KOPT-K1 (cell line): ENCODE results near the gene CENPT.
"Not testable (repeated sequence)": the region's sequence is repeated elsewhere in the genome, so short reads cannot be mapped to it uniquely, and the experiment has no call there.

ENCODE experiments used
- H3K27ac ChIP-seq: fragments of 200-600 bp; sonication (generic); 2 replicates; pipeline ENCODE4 v1.5.1; 2016; ENCODE audit warnings: antibody characterized with exemption, mild to moderate bottlenecking, low read depth, low read length; ENCODE audit not compliant: poor library complexity, severe bottlenecking
- H3K36me3 ChIP-seq: fragments of 200-600 bp; sonication (generic); 2 replicates; pipeline ENCODE4 v1.5.1; 2017; ENCODE audit warnings: antibody characterized with exemption, mild to moderate bottlenecking, low read length, moderate library complexity; ENCODE audit not compliant: insufficient read depth
- H3K9me3 ChIP-seq: fragments of 200-600 bp; sonication (generic); 2 replicates; pipeline ENCODE4 v1.5.1; 2017; ENCODE audit warnings: antibody characterized with exemption, low read length, mild to moderate bottlenecking; ENCODE audit not compliant: insufficient read depth, poor library complexity, severe bottlenecking

Gene CENPT

DNA sequence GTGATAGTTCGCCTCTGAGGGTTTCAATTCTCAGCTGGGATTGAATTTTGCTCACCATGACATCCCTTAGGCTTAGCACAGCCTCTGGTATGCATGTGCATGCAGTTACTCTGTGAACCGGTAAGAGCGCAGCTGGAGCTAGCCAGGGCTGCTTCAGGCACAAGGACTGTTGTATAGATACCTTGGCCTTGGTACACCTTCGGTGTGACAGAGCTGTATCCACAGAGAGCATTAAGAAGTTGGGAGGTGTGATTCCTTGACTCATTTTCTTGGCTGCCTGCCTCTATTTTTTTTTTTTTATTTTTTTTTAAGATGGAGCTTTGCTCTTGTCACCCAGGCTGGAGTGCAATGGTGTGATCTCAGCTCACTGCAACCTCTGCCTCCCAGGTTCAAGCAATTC, 3.0 kb downstream of the CENPT start:
- Histone ChIP-seq H3K9me3 (no peaks in the 10 kb centered on the region), H3K27ac (no peak overlapping the region), H3K36me3 (peaks cover 18% of the 10 kb centered on the region)

DNA sequence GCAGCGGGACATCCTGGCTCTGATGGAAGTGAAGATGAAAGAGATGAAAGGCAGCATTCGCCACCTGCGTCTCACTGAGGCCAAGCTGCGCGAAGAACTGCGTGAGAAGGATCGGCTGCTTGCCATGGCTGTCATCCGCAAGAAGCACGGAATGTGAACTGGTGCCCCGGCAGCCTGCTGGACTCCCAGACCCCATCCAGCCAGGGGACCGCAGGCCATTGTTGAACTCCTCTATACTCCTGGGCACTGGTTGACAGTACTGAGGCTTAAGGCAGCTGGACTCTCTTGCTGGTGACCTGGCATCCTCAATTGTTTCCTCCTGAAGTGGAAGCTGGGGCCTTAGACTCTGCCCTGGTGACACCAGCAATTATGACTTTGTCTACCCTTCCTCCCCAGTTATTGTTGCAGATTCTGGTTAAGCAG, 4.1 kb downstream of the CENPT start:
- peak overlapping the region; percentile 98 for H3K27ac ChIP-seq
- no peaks in the 10 kb centered on the region for H3K9me3 ChIP-seq
- peaks cover 11% of the 10 kb centered on the region for H3K36me3 ChIP-seq

DNA sequence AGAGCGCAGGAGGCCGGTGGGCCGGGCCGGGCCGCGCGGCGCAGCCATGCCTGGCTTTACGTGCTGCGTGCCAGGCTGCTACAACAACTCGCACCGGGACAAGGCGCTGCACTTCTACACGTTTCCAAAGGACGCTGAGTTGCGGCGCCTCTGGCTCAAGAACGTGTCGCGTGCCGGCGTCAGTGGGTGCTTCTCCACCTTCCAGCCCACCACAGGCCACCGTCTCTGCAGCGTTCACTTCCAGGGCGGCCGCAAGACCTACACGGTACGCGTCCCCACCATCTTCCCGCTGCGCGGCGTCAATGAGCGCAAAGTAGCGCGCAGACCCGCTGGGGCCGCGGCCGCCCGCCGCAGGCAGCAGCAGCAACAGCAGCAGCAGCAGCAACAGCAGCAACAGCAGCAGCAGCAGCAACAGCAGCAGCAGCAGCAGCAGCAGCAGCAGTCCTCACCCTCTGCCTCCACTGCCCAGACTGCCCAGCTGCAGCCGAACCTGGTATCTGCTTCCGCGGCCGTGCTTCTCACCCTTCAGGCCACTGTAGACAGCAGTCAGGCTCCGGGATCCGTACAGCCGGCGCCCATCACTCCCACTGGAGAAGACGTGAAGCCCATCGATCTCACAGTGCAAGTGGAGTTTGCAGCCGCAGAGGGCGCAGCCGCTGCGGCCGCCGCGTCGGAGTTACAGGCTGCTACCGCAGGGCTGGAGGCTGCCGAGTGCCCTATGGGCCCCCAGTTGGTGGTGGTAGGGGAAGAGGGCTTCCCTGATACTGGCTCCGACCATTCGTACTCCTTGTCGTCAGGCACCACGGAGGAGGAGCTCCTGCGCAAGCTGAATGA, 4.8 kb downstream of the CENPT start:
- Histone ChIP-seq H3K36me3 (peaks cover 11% of the 10 kb centered on the region), H3K27ac (peak overlapping the region; percentile 98), H3K9me3 (no peaks in the 10 kb centered on the region)

DNA sequence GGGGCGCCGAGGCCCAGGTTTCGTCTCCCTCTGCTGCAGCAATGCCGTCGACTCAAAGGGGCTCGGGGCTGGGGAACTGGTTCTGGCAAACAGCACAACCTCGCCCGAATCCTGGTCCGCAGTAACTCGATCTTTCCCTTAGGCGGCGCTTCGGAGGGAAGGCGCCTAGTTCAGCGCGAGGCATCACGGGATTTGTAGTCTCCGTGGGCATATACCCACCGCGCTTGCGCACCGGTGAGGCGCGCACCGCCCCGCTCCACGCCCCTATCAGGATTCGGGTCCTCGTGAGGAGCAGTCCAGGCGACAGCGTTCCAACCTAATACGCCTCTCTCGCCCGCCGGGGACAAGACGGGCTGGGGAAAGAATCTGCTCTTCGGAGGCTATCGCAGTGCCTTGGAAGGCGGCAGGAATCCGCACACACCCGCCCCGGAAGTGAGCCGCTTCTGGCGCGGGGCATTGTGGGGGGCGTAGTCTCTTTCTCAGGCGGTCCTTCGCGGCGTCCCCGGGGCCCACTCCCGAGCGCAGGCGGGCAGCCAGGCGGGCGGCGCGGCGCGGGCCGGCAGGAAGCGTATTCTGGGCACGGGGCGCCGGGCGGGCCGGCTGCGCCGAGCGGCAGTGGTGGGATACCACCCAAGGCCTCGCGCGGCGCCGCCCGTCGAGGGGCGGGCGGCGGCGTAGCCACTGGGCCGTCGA, 5.5 kb downstream of the CENPT start, which contains the start of gene THAP11:
Gene THAP11 (plus strand): TSS at position 505 of the 693 bp plus-strand sequence. CDS start 235 bp downstream, outside the sequence.
- Histone ChIP-seq H3K9me3 (no peaks in the 10 kb centered on the region), H3K27ac (peak within 1 kb of the TSS; percentile 98), H3K36me3 (peaks cover 11% of the 10 kb centered on the region)

DNA sequence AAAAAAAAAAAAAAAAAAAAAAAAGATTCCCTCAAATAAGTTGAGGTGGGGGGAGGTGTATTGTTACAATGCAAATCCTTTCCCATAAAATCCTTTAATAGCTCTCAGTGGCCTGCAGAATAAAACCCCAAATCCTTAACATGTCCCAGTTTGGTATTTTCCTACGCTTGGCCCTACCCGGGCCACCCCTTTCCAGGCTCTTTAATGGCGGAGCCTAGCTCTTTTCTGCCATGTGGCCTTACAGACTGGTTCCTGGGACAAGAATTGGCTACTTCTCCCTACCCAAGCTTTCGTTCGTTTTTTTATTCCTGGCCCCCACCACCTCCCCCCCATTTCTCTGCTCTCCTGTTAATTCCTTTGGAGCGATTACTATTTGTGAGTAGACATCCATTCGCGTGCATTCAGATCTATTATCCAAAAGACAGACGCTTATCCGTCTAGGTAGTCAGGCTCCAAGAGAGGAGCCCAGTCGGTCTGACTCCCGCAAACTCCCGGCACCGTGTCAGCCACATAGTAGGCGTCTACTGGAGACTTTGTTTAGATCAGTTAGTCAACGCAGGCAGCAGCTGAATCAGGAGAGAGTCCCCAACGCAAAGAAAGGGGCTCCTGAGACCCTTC, 6.2 kb downstream of the CENPT start:
- H3K27ac ChIP-seq, result peak overlapping the region; percentile 98
- no peaks in the 10 kb centered on the region for H3K9me3 ChIP-seq

DNA sequence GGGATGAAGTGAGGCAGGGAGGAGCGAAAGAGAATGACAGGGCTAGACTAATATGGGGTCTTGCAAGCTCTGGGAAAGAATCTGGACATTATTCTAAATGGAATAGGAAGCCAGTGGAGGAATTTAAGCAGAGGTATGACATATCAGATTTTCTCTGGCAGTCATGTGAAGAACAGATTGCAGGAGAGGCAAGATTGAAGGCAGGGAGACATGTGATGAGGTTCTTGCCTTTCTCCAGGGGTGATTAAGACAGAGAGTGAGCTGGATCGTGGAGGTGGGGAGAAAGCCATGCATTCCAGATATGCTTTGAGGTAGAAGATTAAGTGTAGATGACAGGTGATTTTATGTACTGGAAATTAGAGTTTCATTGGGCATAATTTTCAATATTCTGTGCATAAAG, 9.7 kb downstream of the CENPT start:
- H3K36me3 ChIP-seq, result no peaks in the 10 kb centered on the region
- H3K27ac ChIP-seq, result no peak overlapping the region
- H3K9me3 ChIP-seq, result no peaks in the 10 kb centered on the region

More for the DNA sequence above, 6.2 kb downstream of the CENPT start:
- peaks cover 11% of the 10 kb centered on the region for H3K36me3 ChIP-seq

DNA sequence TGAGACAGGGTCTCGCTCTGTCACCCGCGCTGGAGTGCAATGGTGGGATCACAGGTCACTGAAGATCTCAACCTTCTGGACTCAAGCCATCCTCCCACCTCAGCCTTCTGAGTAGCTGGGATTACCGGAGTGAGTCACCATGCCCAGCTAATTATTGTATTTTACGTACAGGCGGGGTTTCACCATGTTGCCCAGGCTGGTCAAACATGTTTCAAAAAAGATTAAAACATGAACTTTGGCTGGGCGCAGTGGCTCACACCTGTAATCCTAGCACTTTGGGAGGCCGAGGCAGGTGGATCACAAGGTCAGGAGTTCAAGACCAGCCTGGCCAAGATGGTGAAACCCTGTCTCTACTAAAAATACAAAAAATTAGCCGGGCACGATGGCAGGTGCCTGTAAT, 10.3 kb downstream of the CENPT start:
- not testable (repeated sequence) for H3K27ac ChIP-seq

DNA sequence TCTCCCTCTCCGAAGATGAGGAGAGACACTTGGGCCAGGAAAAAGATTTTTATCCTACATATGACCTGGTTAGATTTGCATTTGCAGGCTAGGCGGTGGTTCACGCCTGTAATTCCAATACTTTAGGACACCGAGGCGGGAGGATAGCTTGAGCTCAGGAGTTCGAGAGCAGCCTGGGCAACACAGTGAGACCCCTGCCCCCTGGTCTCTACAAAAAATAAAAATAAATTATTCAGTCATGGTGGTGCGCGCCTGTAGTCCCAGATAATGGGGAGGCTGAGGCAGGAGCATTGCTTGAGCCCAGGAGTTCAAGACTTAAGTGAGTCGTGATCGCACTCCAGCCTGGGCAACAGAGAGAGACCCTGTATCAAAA, 13.3 kb downstream of the CENPT start:
- Histone ChIP-seq H3K36me3 (peaks cover 32% of the 10 kb centered on the region), H3K27ac (peak overlapping the region; percentile 63), H3K9me3 (no peaks in the 10 kb centered on the region)

More for the DNA sequence above, 10.3 kb downstream of the CENPT start:
- H3K36me3 ChIP-seq, H3K9me3 ChIP-seq: not testable (repeated sequence)

DNA sequence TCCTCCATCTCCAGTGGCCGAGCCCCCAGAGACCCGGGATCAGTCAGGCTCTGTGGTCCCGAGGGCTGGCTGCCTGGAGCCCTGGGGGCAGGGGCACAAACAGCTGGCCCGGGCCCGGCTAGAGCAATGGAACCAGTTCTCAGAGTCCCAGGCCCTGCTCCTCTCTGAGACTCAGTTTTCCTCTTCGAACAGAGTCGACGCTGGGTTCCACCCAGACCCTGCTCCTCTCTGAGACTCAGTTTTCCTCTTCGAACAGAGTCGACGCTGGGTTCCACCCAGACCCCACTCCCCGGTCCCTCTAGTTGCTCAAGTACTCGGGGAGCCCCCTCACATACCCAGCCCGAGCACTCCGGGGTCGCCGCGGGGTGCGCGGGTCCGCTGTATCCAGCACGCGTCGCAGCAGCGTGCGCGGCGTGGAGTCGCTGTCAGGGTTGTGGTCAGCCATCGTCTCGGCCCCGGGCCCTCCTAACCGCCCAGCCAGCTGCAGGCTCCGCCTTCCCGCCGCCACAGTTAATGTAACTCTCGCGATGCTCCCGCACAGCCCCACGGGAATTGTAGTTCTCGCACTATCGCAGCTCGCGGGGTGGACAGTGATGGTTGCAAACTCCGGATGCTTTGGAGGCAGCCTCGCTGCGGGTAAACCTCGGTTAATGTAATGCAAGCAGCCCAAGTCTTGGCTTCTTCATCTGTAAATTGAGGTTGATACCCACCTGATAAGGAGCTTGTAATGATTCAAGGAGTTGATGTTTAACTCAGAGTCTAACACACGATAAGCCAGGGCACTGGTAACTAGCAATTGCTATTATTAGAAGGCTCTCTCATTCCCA, 13.9 kb downstream of the CENPT start:
- no peaks in the 10 kb centered on the region for H3K9me3 ChIP-seq
- peaks cover 38% of the 10 kb centered on the region for H3K36me3 ChIP-seq
- peak overlapping the region; percentile 63 for H3K27ac ChIP-seq

DNA sequence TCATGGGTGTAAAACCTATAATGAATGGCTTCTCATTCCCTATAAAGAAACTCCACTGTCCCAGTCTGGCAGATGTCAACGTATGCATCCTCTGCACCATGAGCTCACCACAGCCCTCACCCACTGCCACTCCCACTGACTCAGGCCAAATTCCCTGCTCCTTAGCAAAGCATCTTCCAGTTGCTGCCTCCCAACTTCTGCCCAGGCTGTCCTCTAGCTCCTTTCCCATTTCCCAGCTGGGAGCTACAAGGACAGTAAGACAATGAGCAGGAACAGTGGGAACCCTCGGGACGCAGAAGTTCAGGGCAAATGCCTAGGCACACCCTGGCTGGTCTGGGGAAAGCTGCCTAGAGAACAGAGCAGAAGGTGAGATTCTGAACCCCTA, 14.5 kb downstream of the CENPT start:
- peak overlapping the region; percentile 63 for H3K27ac ChIP-seq
- no peaks in the 10 kb centered on the region for H3K9me3 ChIP-seq
- peaks cover 44% of the 10 kb centered on the region for H3K36me3 ChIP-seq

DNA sequence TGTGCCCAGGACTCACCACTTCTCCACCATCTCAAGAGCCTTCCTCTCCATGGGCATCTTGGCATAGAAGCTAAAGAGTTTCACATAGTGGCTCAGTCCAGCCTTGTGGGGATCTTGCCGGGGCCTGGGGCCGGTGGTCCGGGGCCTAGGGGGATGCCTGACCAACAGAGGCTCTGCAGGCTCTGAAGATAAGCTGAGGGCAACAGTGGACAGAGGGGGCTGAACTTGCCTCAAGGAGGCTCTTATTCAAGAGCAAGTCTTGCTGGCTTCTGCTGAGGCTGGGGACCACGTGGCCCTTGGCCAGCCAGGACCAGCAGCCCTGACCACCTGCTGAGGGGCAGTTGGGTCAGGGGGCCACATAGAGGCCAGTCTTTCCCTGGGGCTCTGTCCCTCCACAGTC, 18.8 kb downstream of the CENPT start:
- H3K36me3 ChIP-seq, result peaks cover 59% of the 10 kb centered on the region
- H3K27ac ChIP-seq, result no peak overlapping the region
- no peaks in the 10 kb centered on the region for H3K9me3 ChIP-seq

DNA sequence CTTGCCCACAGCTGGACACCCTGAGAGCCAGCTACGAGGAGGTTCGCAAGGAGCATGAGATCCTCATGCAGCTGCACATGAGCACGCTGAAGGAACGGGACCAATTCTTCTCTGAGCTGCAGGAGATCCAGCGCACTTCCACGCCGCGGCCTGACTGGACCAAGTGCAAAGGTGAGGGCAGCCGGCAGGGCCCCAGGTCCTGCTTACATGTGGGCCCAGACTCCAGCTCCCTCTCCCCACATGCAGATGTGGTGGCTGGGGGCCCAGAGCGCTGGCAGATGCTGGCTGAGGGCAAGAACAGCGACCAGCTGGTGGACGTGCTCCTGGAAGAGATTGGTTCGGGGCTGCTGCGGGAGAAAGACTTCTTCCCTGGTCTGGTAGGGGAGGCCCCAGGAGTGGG, 21.6 kb downstream of the CENPT start:
- Histone ChIP-seq H3K27ac (no peak overlapping the region), H3K9me3 (no peaks in the 10 kb centered on the region), H3K36me3 (peaks cover 45% of the 10 kb centered on the region)

DNA sequence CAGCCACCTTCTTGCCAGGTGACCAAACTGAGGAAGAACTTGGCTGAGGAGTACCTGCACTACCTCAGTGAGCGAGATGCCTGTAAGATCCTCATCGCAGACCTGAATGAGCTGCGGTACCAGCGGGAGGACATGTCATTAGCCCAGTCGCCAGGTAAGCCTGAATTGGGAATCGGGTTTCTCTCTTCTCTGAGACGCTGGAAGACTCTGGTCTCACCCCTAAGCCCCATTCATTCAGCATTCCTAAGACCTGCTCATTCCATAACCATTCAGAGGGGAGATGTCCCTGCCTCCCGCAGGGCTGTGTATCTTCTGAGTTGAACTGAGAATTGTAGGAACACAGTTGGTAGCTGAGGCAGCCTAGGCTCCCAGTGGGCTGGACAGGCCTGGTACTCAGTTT, 22.4 kb downstream of the CENPT start:
- Histone ChIP-seq H3K9me3 (no peaks in the 10 kb centered on the region), H3K36me3 (peaks cover 37% of the 10 kb centered on the region; the same call in 1 of the 2 replicates), H3K27ac (no peak overlapping the region)

DNA sequence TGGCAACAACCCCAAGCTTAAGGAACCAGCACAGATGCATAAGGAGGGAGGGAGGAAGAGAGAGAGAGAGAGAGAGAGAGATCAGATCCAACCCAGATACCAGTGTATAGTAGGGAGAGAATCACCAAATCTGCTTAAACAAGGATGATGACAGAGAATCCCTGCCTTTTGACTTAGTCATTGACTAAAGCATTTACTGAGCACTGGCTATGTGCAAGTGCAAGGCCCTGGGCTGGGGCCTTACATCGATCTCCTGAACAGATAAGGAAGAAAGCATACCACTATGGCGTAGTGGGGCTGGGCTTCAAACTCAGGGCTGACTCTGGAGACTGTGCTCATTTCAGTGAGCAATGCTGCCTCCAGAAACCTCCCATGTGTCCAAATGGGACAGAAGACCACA, 25.0 kb downstream of the CENPT start:
- peaks cover 11% of the 10 kb centered on the region; the same call in 1 of the 2 replicates for H3K36me3 ChIP-seq
- no peak overlapping the region for H3K27ac ChIP-seq
- no peaks in the 10 kb centered on the region for H3K9me3 ChIP-seq
